Endothelial cell of umbilical vein (primary cell): ENCODE measurements around the gene METTL5. TPM values are rescaled to one million over a fixed set of nuclear protein-coding genes. Genes with fewer than 3 reads are reported as not detected.

Experiments used
- BruUV-seq: library from RNA; stranded (reverse); fragments of 400-500 nt; replicated peaks from 2 replicates; lab custom pipeline; 2021; lab: Mats Ljungman, UMichigan
- CTCF ChIA-PET: fragments of 300-600, 350-600 bp; sonication (Branson Sonifier 250); formaldehyde crosslinking; loops from one replicate; lab custom pipeline; 2021; ENCODE audit warnings: antibody characterized with exemption, inconsistent platforms; lab: Charles Lee
- POLR2A ChIA-PET: fragments of 300-600, 350-600 bp; sonication (Branson Sonifier 250); formaldehyde crosslinking; loops from one replicate; lab custom pipeline; 2021; ENCODE audit warnings: antibody characterized with exemption, inconsistent platforms; lab: Charles Lee
- DNase-seq: peaks from one replicate; pipeline ENCODE4 v3.0.0-alpha.2; 2011; ENCODE audit warnings: low read depth, low spot score
- FAIRE-seq: peaks from 2 replicates; lab custom pipeline; 2011; peaks lifted over from hg19 to GRCh38; lab: Jason Lieb, UNC
- H2AFZ ChIP-seq: 2 replicates; pipeline ENCODE4 v1.6.0; 2012; ENCODE audit warnings: low read depth, low read length, control low read depth, inconsistent platforms
- H3K27ac ChIP-seq: 2 replicates; pipeline ENCODE4 v1.5.1; 2011; ENCODE audit warnings: low read depth, mild to moderate bottlenecking, control low read depth, low read length, moderate library complexity; ENCODE audit not compliant: insufficient read depth
- H3K27me3 ChIP-seq, 2 experiments: 2 replicates each; pipeline versions ENCODE4 v1.6.0 to v1.6.1; 2011; ENCODE audit warnings: low read length in 2 of 2, mixed read lengths in 1 of 2; ENCODE audit not compliant: control insufficient read depth in 2 of 2, insufficient read depth in 2 of 2
- H3K36me3 ChIP-seq, 2 experiments: 2 replicates in 1 of 2; 3 replicates in 1 of 2; pipeline ENCODE4 v1.5.1; 2011; ENCODE audit warnings: low read length in 2 of 2, mild to moderate bottlenecking in 1 of 2, moderate library complexity in 1 of 2; ENCODE audit not compliant: control insufficient read depth in 2 of 2, insufficient read depth in 2 of 2; ENCODE audit errors: extremely low read depth in 1 of 2
- H3K4me1 ChIP-seq: 3 replicates; pipeline ENCODE4 v1.5.1; 2011; ENCODE audit warnings: mild to moderate bottlenecking, low read length; ENCODE audit not compliant: control insufficient read depth, insufficient read depth; ENCODE audit errors: extremely low read depth
- H3K4me2 ChIP-seq: 2 replicates; pipeline ENCODE4 v1.6.1; 2011; ENCODE audit warnings: low read length, control low read depth, mixed read lengths; ENCODE audit not compliant: insufficient read depth
- H3K4me3 ChIP-seq, 3 experiments: fragments of 200-600 bp in 1 of 3; sonication (generic), shearing (Covaris generic) in 1 of 3; replicated peaks in 1 of 3; 2 replicates each; pipeline ENCODE4 v1.5.1; 2011 to 2016; ENCODE audit warnings: control low read depth in 3 of 3, low read length in 3 of 3, mild to moderate bottlenecking in 2 of 3, inconsistent platforms in 1 of 3, low read depth in 1 of 3, moderate library complexity in 1 of 3; ENCODE audit not compliant: insufficient read depth in 1 of 3
- H3K79me2 ChIP-seq: 2 replicates; pipeline ENCODE4 v1.6.0; 2012; ENCODE audit warnings: low read length, inconsistent platforms; ENCODE audit not compliant: control insufficient read depth, insufficient read depth
- H3K9ac ChIP-seq: replicated peaks from 2 replicates; pipeline ENCODE3; 2011; ENCODE audit warnings: low read length, control low read depth; ENCODE audit not compliant: insufficient read depth; ENCODE audit errors: extremely low read depth
- H3K9me1 ChIP-seq: replicated peaks from 3 replicates; pipeline ENCODE4 v1.6.0; 2011; ENCODE audit warnings: mild to moderate bottlenecking, low read length; ENCODE audit not compliant: control insufficient read depth, insufficient read depth; ENCODE audit errors: extremely low read depth
- H3K9me3 ChIP-seq: replicated peaks from 2 replicates; pipeline ENCODE4 v1.5.1; 2012; ENCODE audit warnings: low read length, inconsistent platforms; ENCODE audit not compliant: control insufficient read depth, insufficient read depth
- H4K20me1 ChIP-seq: replicated peaks from 2 replicates; pipeline ENCODE3; 2011; ENCODE audit warnings: mild to moderate bottlenecking, low read length; ENCODE audit not compliant: control insufficient read depth, insufficient read depth; ENCODE audit errors: extremely low read depth
- EZH2 ChIP-seq: IDR thresholded peaks from 2 replicates; pipeline ENCODE4 v1.6.1; 2012; ENCODE audit warnings: borderline replicate concordance, low read depth, mild to moderate bottlenecking, moderate library complexity, low read length, inconsistent platforms; ENCODE audit not compliant: severe bottlenecking
- FOS ChIP-seq: IDR thresholded peaks from 2 replicates; pipeline ENCODE4 v1.6.1; 2011; ENCODE audit warnings: mild to moderate bottlenecking, low read length, moderate library complexity, borderline replicate concordance; ENCODE audit not compliant: insufficient read depth
- GATA2 ChIP-seq: IDR thresholded peaks from 2 replicates; pipeline ENCODE4 v1.7.0; 2011; ENCODE audit warnings: low read depth, mild to moderate bottlenecking, moderate library complexity, mixed read lengths, low read length; ENCODE audit not compliant: insufficient read length, insufficient read depth
- JUN ChIP-seq: IDR thresholded peaks from 2 replicates; pipeline ENCODE4 v1.6.1; 2011; ENCODE audit warnings: borderline replicate concordance, low read depth; ENCODE audit not compliant: insufficient read length, insufficient read depth
- MYC ChIP-seq: IDR thresholded peaks from one replicate; pipeline ENCODE4 v1.6.1; 2011; ENCODE audit warnings: mild to moderate bottlenecking, low read depth, low read length
- POLR2A ChIP-seq: IDR thresholded peaks from 2 replicates; pipeline ENCODE4 v1.6.1; 2012; ENCODE audit warnings: low read depth, mild to moderate bottlenecking, control low read depth, low read length
- POLR2AphosphoS5 ChIP-seq: IDR thresholded peaks from 2 replicates; pipeline ENCODE4 v1.6.1; 2012; ENCODE audit warnings: low read depth, mild to moderate bottlenecking, control low read depth, low read length, moderate library complexity; ENCODE audit not compliant: insufficient read depth
- dilution Hi-C: fragments of 300-500 bp; cut with MboI; formaldehyde crosslinking; loops from one replicate; pipeline ENCODE4 v1.15.0; 2019; ENCODE audit warnings: low sequenced_read_pairs; ENCODE audit not compliant: extremely low pct_ligation_motif_present
- intact Hi-C: fragments of 100-400 bp; cut with micrococcal nuclease; formaldehyde crosslinking; loops from one replicate; pipeline ENCODE4 v1.10.0; 2022
- polyA plus RNA-seq, 4 experiments: library from polyadenylated mRNA; depleted of rRNA in 3 of 4; stranded (reverse) in 3 of 4; unstranded in 1 of 4; fragments of >200 nt; gene quantifications; 2 replicates each; pipeline versions ENCODE4 v1.2.1 to v1.2.3, GENCODE V29; 2011 to 2012; ENCODE audit warnings: missing spikeins in 1 of 4
- total RNA-seq: library from RNA; stranded (reverse); gene quantifications from 2 replicates; pipeline ENCODE4 v1.2.3, GENCODE V29; 2021
- TF ChIP-seq, protein P1 (sequence below), 2 donors: IDR thresholded peaks; 1 replicate in 1 of 2; 2 replicates in 1 of 2; pipeline ENCODE4 v1.5.1; 2011; ENCODE audit warnings: low read length in 2 of 2, mild to moderate bottlenecking in 2 of 2, moderate library complexity in 2 of 2, control low read depth in 1 of 2, inconsistent platforms in 1 of 2, low read depth in 1 of 2; ENCODE audit not compliant: insufficient read depth in 1 of 2; ENCODE audit errors: extremely low read depth in 1 of 2
- TF ChIP-seq, protein P2 (sequence below): IDR thresholded peaks from 2 replicates; pipeline ENCODE4 v1.6.1; 2011; ENCODE audit not compliant: insufficient read depth, insufficient read length

Gene METTL5
- total and polyA plus RNA-seq, 2 donors (not counting 3 experiments of a cell fraction or from before 2014, with no cell fraction given) = 27.0 to 52.0 TPM

DNA sequence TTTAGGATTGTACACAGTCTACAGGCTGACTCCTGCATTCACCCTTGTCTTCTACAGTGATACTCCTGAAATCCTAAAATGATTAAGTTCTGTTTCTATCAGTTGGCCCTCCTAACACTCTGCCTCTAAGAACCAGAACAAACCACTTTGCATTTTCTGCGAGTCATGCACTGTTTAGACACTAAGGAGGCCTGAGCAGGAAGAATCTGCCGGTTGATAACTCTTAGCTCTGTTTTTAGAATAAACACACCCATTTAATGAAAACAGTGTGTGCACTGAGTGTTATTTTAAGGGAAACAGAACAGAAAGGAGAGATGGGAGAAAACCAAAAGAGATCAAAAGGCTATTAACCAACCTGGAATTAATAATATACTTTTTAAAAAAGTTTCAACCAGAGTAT is 48.9 kb downstream of the METTL5 start:
- H3K27ac ChIP-seq = no peak overlapping the region
- TF ChIP-seq POLR2AphosphoS5 = no peak
- TF ChIP-seq EZH2 = no peak
- TF ChIP-seq, protein P1, sequence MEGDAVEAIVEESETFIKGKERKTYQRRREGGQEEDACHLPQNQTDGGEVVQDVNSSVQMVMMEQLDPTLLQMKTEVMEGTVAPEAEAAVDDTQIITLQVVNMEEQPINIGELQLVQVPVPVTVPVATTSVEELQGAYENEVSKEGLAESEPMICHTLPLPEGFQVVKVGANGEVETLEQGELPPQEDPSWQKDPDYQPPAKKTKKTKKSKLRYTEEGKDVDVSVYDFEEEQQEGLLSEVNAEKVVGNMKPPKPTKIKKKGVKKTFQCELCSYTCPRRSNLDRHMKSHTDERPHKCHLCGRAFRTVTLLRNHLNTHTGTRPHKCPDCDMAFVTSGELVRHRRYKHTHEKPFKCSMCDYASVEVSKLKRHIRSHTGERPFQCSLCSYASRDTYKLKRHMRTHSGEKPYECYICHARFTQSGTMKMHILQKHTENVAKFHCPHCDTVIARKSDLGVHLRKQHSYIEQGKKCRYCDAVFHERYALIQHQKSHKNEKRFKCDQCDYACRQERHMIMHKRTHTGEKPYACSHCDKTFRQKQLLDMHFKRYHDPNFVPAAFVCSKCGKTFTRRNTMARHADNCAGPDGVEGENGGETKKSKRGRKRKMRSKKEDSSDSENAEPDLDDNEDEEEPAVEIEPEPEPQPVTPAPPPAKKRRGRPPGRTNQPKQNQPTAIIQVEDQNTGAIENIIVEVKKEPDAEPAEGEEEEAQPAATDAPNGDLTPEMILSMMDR (IDR thresholded peaks at IDR 0.05; ENCODE audit: extremely low read depth in 1 of 2, insufficient read depth in 1 of 2, low read depth in 1 of 2, low read length in 2 of 2) = no peak
- TF ChIP-seq GATA2 = no peak
- TF ChIP-seq FOS = no peak
- no peak for TF ChIP-seq JUN
- TF ChIP-seq, protein P2, sequence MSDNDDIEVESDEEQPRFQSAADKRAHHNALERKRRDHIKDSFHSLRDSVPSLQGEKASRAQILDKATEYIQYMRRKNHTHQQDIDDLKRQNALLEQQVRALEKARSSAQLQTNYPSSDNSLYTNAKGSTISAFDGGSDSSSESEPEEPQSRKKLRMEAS = no peak
- TF ChIP-seq POLR2A = no peak
- TF ChIP-seq MYC = no peak
- no peaks in the 10 kb centered on the region for H3K9me3 ChIP-seq
- no peak overlapping the region for H3K9ac ChIP-seq
- no peaks in the 10 kb centered on the region for H3K4me1 ChIP-seq
- dilution Hi-C loops (no loop called here), intact Hi-C loops (no loop called here)
- no peaks in the 10 kb centered on the region for H4K20me1 ChIP-seq
- no peak overlapping the region for H3K4me2 ChIP-seq
- no peaks in the 10 kb centered on the region for H3K36me3 ChIP-seq
- no peaks in the 10 kb centered on the region for H3K9me1 ChIP-seq
- no peaks in the 10 kb centered on the region for H3K27me3 ChIP-seq
- ChIA-PET POLR2A (no interaction called here), CTCF (interaction anchor here (1.3 to 3.0 kb wide), 3 partner anchors 8 to 20 kb away, joined by 3 to 15 read pairs (median 8); no protein-coding TSS in a partner anchor)
- DNase-seq (peak; percentile 74), FAIRE-seq (no peak)
- no peaks in the 10 kb centered on the region for H3K79me2 ChIP-seq
- peak overlapping the region; percentile 48 for H2AFZ ChIP-seq
- H3K4me3 ChIP-seq = no peak overlapping the region
- BruUV-seq = no TSS peak
